Neural progenitor cell (in vitro differentiated cells): ENCODE data around the gene CISD3. TPM values are rescaled to one million over a fixed set of nuclear protein-coding genes. Genes with fewer than 3 reads are reported as not detected.

Source experiments
- DNase-seq: peaks from one replicate; pipeline ENCODE4 v3.0.0-alpha.2; 2016; ENCODE audit warnings: low spot score
- H2AFZ ChIP-seq: fragments of 200-600 bp; sonication (generic); replicated peaks from 2 replicates; pipeline ENCODE4 v1.6.1; 2016; ENCODE audit warnings: antibody characterized with exemption
- H3F3A ChIP-seq: fragments of 200-600 bp; sonication (generic); 2 replicates; pipeline ENCODE4 v1.6.1; 2016; ENCODE audit warnings: antibody characterized with exemption, low read depth
- H3K27ac ChIP-seq: fragments of 200-600 bp; sonication (generic); 2 replicates; pipeline ENCODE4 v1.5.1; 2016; ENCODE audit warnings: mild to moderate bottlenecking
- H3K27me3 ChIP-seq: fragments of 200-600 bp; sonication (generic); 2 replicates; pipeline ENCODE4 v1.6.1; 2016; ENCODE audit warnings: mild to moderate bottlenecking, moderate library complexity
- H3K36me3 ChIP-seq: fragments of 200-600 bp; sonication (generic); 2 replicates; pipeline ENCODE4 v1.5.1; 2016
- H3K4me1 ChIP-seq: fragments of 200-600 bp; sonication (generic); 2 replicates; pipeline ENCODE4 v1.6.1; 2016; ENCODE audit warnings: mixed run types
- H3K4me2 ChIP-seq: fragments of 200-600 bp; sonication (generic); 2 replicates; pipeline ENCODE4 v1.6.1; 2016
- H3K4me3 ChIP-seq: fragments of 200-600 bp; sonication (generic); 2 replicates; pipeline ENCODE4 v1.5.1; 2016
- H3K79me2 ChIP-seq: fragments of 200-600 bp; sonication (generic); 2 replicates; pipeline ENCODE4 v1.6.1; 2016; ENCODE audit warnings: low read depth
- H3K9ac ChIP-seq: fragments of 200-600 bp; sonication (generic); 2 replicates; pipeline ENCODE4 v1.6.1; 2016
- H3K9me3 ChIP-seq: fragments of 200-600 bp; sonication (generic); 2 replicates; pipeline ENCODE4 v1.5.1; 2016; ENCODE audit warnings: low read depth
- H4K20me1 ChIP-seq: fragments of 200-600 bp; sonication (generic); 2 replicates; pipeline ENCODE4 v1.6.1; 2016; ENCODE audit warnings: low read depth
- H3K27ac Mint-ChIP-seq: 3 replicates; pipeline ENCODE4 v1.8.0; 2021; ENCODE audit warnings: mixed read lengths
- H3K27me3 Mint-ChIP-seq: 2 replicates; pipeline ENCODE4 v1.8.0; 2022; ENCODE audit warnings: low read depth, mild to moderate bottlenecking, inconsistent platforms, moderate library complexity, mixed read lengths; ENCODE audit not compliant: insufficient read depth
- H3K36me3 Mint-ChIP-seq: 3 replicates; pipeline ENCODE4 v1.8.0; 2021; ENCODE audit warnings: mixed read lengths
- H3K4me1 Mint-ChIP-seq: 3 replicates; pipeline ENCODE4 v1.8.0; 2021; ENCODE audit warnings: mixed read lengths
- H3K4me3 Mint-ChIP-seq: 3 replicates; pipeline ENCODE4 v1.8.0; 2021; ENCODE audit warnings: mild to moderate bottlenecking, moderate library complexity, mixed read lengths
- H3K9me3 Mint-ChIP-seq: 3 replicates; pipeline ENCODE4 v1.8.0; 2020; ENCODE audit warnings: mixed read lengths
- CTCF ChIP-seq: fragments of 200-600 bp; sonication (generic); IDR thresholded peaks from 2 replicates; pipeline ENCODE4 v1.5.1; 2017; ENCODE audit warnings: antibody characterized with exemption, mild to moderate bottlenecking
- EZH2 ChIP-seq: fragments of 200-600 bp; sonication (generic); IDR thresholded peaks from 2 replicates; pipeline ENCODE4 v1.6.1; 2017; ENCODE audit warnings: antibody characterized with exemption, mild to moderate bottlenecking, moderate library complexity
- EZH2phosphoT487 ChIP-seq: fragments of 200-600 bp; sonication (generic); IDR thresholded peaks from 2 replicates; pipeline ENCODE4 v1.6.1; 2017; ENCODE audit warnings: antibody characterized with exemption
- total RNA-seq: library from RNA; depleted of rRNA; stranded (reverse); fragments of >200 nt; gene quantifications from 2 replicates; pipeline ENCODE4 v1.2.3, GENCODE V29; 2015; ENCODE audit warnings: low replicate concordance

The CISD3 gene
- total RNA-seq, 1 donor from 2014 or later = 0.60 TPM

GRCh38 chr17:38746849-38747462 lies 16.8 kb downstream of the CISD3 start:
- Histone ChIP-seq H3K27ac (no peak overlapping the region), H3K4me1 (peaks cover 26% of the 10 kb centered on the region), H3K27me3 (no peaks in the 10 kb centered on the region), H3K4me2 (peak overlapping the region; percentile 99), H3K9me3 (no peaks in the 10 kb centered on the region), H2AFZ (no peak overlapping the region), H3K79me2 (peaks cover 83% of the 10 kb centered on the region), H3K4me3 (peak overlapping the region; percentile 92), H3K9ac (peak overlapping the region; percentile 12), H4K20me1 (peaks cover 55% of the 10 kb centered on the region), H3F3A (peaks cover 36% of the 10 kb centered on the region), H3K36me3 (no peaks in the 10 kb centered on the region)
- DNase-seq = no peak
- peaks cover 59% of the 10 kb centered on the region for H3K4me1 Mint-ChIP-seq
- TF ChIP-seq CTCF (no peak), EZH2 (no peak), EZH2phosphoT487 (no peak)
- H3K27ac Mint-ChIP-seq = no peak overlapping the region
- H3K9me3 Mint-ChIP-seq = peaks cover 3% of the 10 kb centered on the region
- peak overlapping the region; percentile 97 for H3K4me3 Mint-ChIP-seq
- peaks cover 20% of the 10 kb centered on the region for H3K27me3 Mint-ChIP-seq
- H3K36me3 Mint-ChIP-seq = peaks cover 8% of the 10 kb centered on the region

GRCh38 chr17:38747463-38748148 lies 17.5 kb downstream of the CISD3 start:
- H3K27me3 ChIP-seq = no peaks in the 10 kb centered on the region
- Mint-ChIP-seq H3K27ac (peak overlapping the region; percentile 86), H3K9me3 (peaks cover 3% of the 10 kb centered on the region), H3K4me3 (peak overlapping the region; percentile 97), H3K27me3 (peaks cover 26% of the 10 kb centered on the region), H3K4me1 (peaks cover 56% of the 10 kb centered on the region), H3K36me3 (peaks cover 10% of the 10 kb centered on the region)
- H2AFZ ChIP-seq = peak overlapping the region; percentile 63
- H3K4me1 ChIP-seq = peaks cover 26% of the 10 kb centered on the region
- peak; percentile 80 for DNase-seq
- peak overlapping the region; percentile 92 for H3K4me3 ChIP-seq
- H3K27ac ChIP-seq = peak overlapping the region; percentile 42
- no peaks in the 10 kb centered on the region for H3K9me3 ChIP-seq
- peaks cover 39% of the 10 kb centered on the region for H3F3A ChIP-seq
- H3K79me2 ChIP-seq = peaks cover 76% of the 10 kb centered on the region
- no peaks in the 10 kb centered on the region for H3K36me3 ChIP-seq
- H3K4me2 ChIP-seq = peak overlapping the region; percentile 99
- H3K9ac ChIP-seq = peak overlapping the region; percentile 74
- H4K20me1 ChIP-seq = peaks cover 49% of the 10 kb centered on the region
- TF ChIP-seq CTCF (peak; percentile 35), EZH2 (no peak)

GRCh38 chr17:38748149-38748891 lies 18.2 kb downstream of the CISD3 start, which contains the start of gene PCGF2:
TSS of gene PCGF2 (minus strand) at chr17:38748336. CDS start at chr17:38740402, 7,934 bp downstream.
- Histone ChIP-seq H3K79me2 (peaks cover 75% of the 10 kb centered on the region), H3K9ac (peak within 1 kb of the TSS; percentile 74), H3K4me3 (peak within 1 kb of the TSS; percentile 92), H3K9me3 (no peaks in the 10 kb centered on the region), H3F3A (peaks cover 39% of the 10 kb centered on the region), H3K36me3 (no peaks in the 10 kb centered on the region), H3K4me1 (peaks cover 27% of the 10 kb centered on the region), H3K27ac (peak within 1 kb of the TSS; percentile 51), H4K20me1 (peaks cover 45% of the 10 kb centered on the region), H3K4me2 (peak within 1 kb of the TSS; percentile 99), H3K27me3 (no peaks in the 10 kb centered on the region), H2AFZ (peak within 1 kb of the TSS; percentile 63)
- DNase-seq = peak; percentile 97
- Mint-ChIP-seq H3K4me1 (peaks cover 54% of the 10 kb centered on the region), H3K27ac (peak within 1 kb of the TSS; percentile 86), H3K27me3 (peaks cover 26% of the 10 kb centered on the region), H3K36me3 (peaks cover 10% of the 10 kb centered on the region), H3K4me3 (peak within 1 kb of the TSS; percentile 99), H3K9me3 (peaks cover 3% of the 10 kb centered on the region)
- TF ChIP-seq EZH2phosphoT487 (no peak), CTCF (no peak), EZH2 (no peak)
